Upper lobe of left lung (tissue), 6 donors: ENCODE results near the gene ZNF528. TPM values are rescaled to one million over a fixed set of nuclear protein-coding genes. Genes with fewer than 3 reads are reported as not detected.

ENCODE experiments used
- ATAC-seq, 2 donors: fragments of 200-7000 bp; cut with Tn5 transposase; one replicate each; pipeline ENCODE4 v1.9.1; 2022; ENCODE audit warnings: mild to moderate bottlenecking in 2 of 2, moderate library complexity in 2 of 2; ENCODE audit not compliant: low FRiP score in 2 of 2
- DNase-seq, 2 donors: peaks; one replicate each; pipeline ENCODE4 v3.0.0-alpha.2; 2019 to 2020
- H3K27ac ChIP-seq, 4 donors: fragments of 200-600 bp; sonication (generic); one replicate each; pipeline ENCODE4 v1.5.1; 2016 to 2019
- H3K27me3 ChIP-seq, 4 donors: fragments of 200-600 bp; sonication (generic); one replicate each; pipeline ENCODE4 v1.5.1; 2017 to 2019
- H3K36me3 ChIP-seq, 4 donors: fragments of 200-600 bp; sonication (generic); one replicate each; pipeline ENCODE4 v1.5.1; 2016 to 2019
- H3K4me1 ChIP-seq, 4 donors: fragments of 200-600 bp; sonication (generic); one replicate each; pipeline ENCODE4 v1.5.1; 2018 to 2019
- H3K4me3 ChIP-seq, 4 donors: fragments of 200-600 bp; sonication (generic); one replicate each; pipeline ENCODE4 v1.5.1; 2017 to 2019; ENCODE audit warnings: mild to moderate bottlenecking in 2 of 4, moderate library complexity in 1 of 4
- H3K9me3 ChIP-seq, 4 donors: fragments of 200-600 bp; sonication (generic); one replicate each; pipeline ENCODE4 v1.5.1; 2018 to 2019
- CTCF ChIP-seq, 6 experiments: fragments of 450-650 bp in 4 of 6; fragments of 200-600 bp in 2 of 6; sonication (generic) in 2 of 6; IDR thresholded peaks; one replicate each; pipeline ENCODE4 v1.5.1; 2016 to 2019; ENCODE audit warnings: antibody characterized with exemption in 6 of 6
- EP300 ChIP-seq, 4 donors: sonication (generic); formaldehyde crosslinking; IDR thresholded peaks; one replicate each; pipeline ENCODE4 v1.5.1; 2017; ENCODE audit warnings: antibody characterized with exemption in 4 of 4, control low read depth in 2 of 4
- POLR2A ChIP-seq, 4 donors: fragments of 450-650 bp; IDR thresholded peaks; one replicate each; pipeline ENCODE4 v1.5.1; 2016 to 2017; ENCODE audit warnings: antibody characterized with exemption in 4 of 4, mild to moderate bottlenecking in 2 of 4
- POLR2AphosphoS5 ChIP-seq, 2 donors: sonication (generic); formaldehyde crosslinking; IDR thresholded peaks; one replicate each; pipeline ENCODE4 v1.5.1; 2017; ENCODE audit warnings: antibody characterized with exemption in 2 of 2
- WGBS, 2 donors: methylation state at CpG; one replicate each; pipeline ENCODE4 v1.1.5; 2017 to 2018; 5-methylcytosine and 5-hydroxymethylcytosine counted together
- total RNA-seq, 6 donors: library from RNA; depleted of rRNA in 4 of 6; stranded (reverse); fragments of >200 nt in 4 of 6; gene quantifications; one replicate each; pipeline versions ENCODE4 v1.1.0 to v1.2.1, GENCODE V29; 2016 to 2021
- donor health status: DM: no; HTN: no; CAD: no; lungs with moderate emphysema.
- donor health status: DM: no; HTN: yes; CAD: no; lungs with severe emphysema.

Gene ZNF528
- total RNA-seq, 6 donors from 2014 or later = 10.2 to 36.7 (median 27.5) TPM

GRCh38 chr19:52428937-52429336 is 31.3 kb downstream of the ZNF528 start, which contains the start of gene ZNF534:
TSS of gene ZNF534 (plus strand) at chr19:52429148. CDS start at chr19:52431475, 2,327 bp downstream.
- Histone ChIP-seq H3K4me3 (no peak within 1 kb of the TSS), H3K27me3 (no peaks in the 10 kb centered on the region), H3K27ac (no peak within 1 kb of the TSS), H3K36me3 (peaks cover 0 to 8% (median 0%) of the 10 kb centered on the region in 4 donors), H3K4me1 (no peaks in the 10 kb centered on the region), H3K9me3 (peaks cover 20 to 86% (median 54%) of the 10 kb centered on the region in 4 donors)
- 63 to 81% methylated on average over 27 of the region's 27 CpGs for WGBS, 2 donors
- TF ChIP-seq CTCF (IDR thresholded peaks at IDR 0.05) (no peak), EP300 (IDR thresholded peaks at IDR 0.05) (no peak), POLR2AphosphoS5 (IDR thresholded peaks at IDR 0.05) (no peak), POLR2A (IDR thresholded peaks at IDR 0.05) (no peak)
- ATAC-seq (no peak), DNase-seq (peak in 1 of 2 donors; percentile 60)

- no peak overlapping the region for H3K4me3 ChIP-seq
- no peaks in the 10 kb centered on the region for H3K27me3 ChIP-seq
- no peak overlapping the region for H3K27ac ChIP-seq
- H3K4me1 ChIP-seq = no peaks in the 10 kb centered on the region
- H3K36me3 ChIP-seq = no peaks in the 10 kb centered on the region
- TF ChIP-seq EP300 (IDR thresholded peaks at IDR 0.05) (no peak), POLR2AphosphoS5 (IDR thresholded peaks at IDR 0.05) (no peak), CTCF (IDR thresholded peaks at IDR 0.05) (no peak), POLR2A (IDR thresholded peaks at IDR 0.05) (no peak)
- no peak for ATAC-seq
- DNase-seq = no peak
- H3K9me3 ChIP-seq = peaks cover 11 to 88% (median 26%) of the 10 kb centered on the region in 4 donors
- WGBS, 2 donors = 68 to 74% methylated on average over 3 of the region's 3 CpGs
These were observed 44.5 kb downstream of the ZNF528 start for GRCh38 chr19:52442179-52442578.

- H3K27ac ChIP-seq = no peak overlapping the region
- no peaks in the 10 kb centered on the region for H3K36me3 ChIP-seq
- H3K27me3 ChIP-seq = no peaks in the 10 kb centered on the region
- peaks cover 9 to 81% (median 30%) of the 10 kb centered on the region in 4 donors for H3K9me3 ChIP-seq
- ATAC-seq (no peak), DNase-seq (no peak)
- H3K4me3 ChIP-seq = no peak overlapping the region
- H3K4me1 ChIP-seq = no peaks in the 10 kb centered on the region
- WGBS, 2 donors = 43 to 50% methylated on average over 2 of the region's 2 CpGs
- TF ChIP-seq CTCF (IDR thresholded peaks at IDR 0.05) = no peak
- TF ChIP-seq EP300 (IDR thresholded peaks at IDR 0.05) = no peak
- no peak for TF ChIP-seq POLR2A (IDR thresholded peaks at IDR 0.05)
- no peak for TF ChIP-seq POLR2AphosphoS5 (IDR thresholded peaks at IDR 0.05)
These were observed 46.9 kb downstream of the ZNF528 start for GRCh38 chr19:52444506-52444905.

GRCh38 chr19:52451241-52451640 is 53.6 kb downstream of the ZNF528 start:
- Histone ChIP-seq H3K4me1 (peaks cover 0 to 6% (median 0%) of the 10 kb centered on the region in 4 donors), H3K4me3 (no peak overlapping the region), H3K27me3 (no peaks in the 10 kb centered on the region), H3K36me3 (peaks cover 0 to 2% (median under 1%) of the 10 kb centered on the region in 4 donors), H3K9me3 (peaks cover 27 to 77% (median 65%) of the 10 kb centered on the region in 4 donors), H3K27ac (no peak overlapping the region)
- peak in 1 of 2 donors; percentile 59 for DNase-seq
- ATAC-seq = no peak
- TF ChIP-seq POLR2AphosphoS5 (IDR thresholded peaks at IDR 0.05) (no peak), CTCF (IDR thresholded peaks at IDR 0.05) (no peak), EP300 (IDR thresholded peaks at IDR 0.05) (no peak), POLR2A (IDR thresholded peaks at IDR 0.05) (no peak)
- WGBS, 2 donors = 39 to 51% methylated on average over 12 to 19 of the region's 41 CpGs
